Astrocyte (in vitro differentiated cells and primary cell): Measurements from ENCODE around the gene DNAJC11. TPM values are rescaled to one million over a fixed set of nuclear protein-coding genes. Genes with fewer than 3 reads are reported as not detected.

Experiments used
- DNase-seq: peaks from one replicate; pipeline ENCODE4 v3.0.0-alpha.2; 2010; ENCODE audit warnings: low read depth
- FAIRE-seq: peaks from 2 replicates; lab custom pipeline; 2011; peaks lifted over from hg19 to GRCh38; lab: Jason Lieb, UNC
- H2AFZ ChIP-seq: 2 replicates; pipeline ENCODE4 v1.6.0; 2012; ENCODE audit warnings: low read depth, low read length, inconsistent platforms
- H3K27ac ChIP-seq: 2 replicates; pipeline ENCODE4 v1.5.1; 2011; ENCODE audit warnings: low read depth, low read length, inconsistent platforms
- H3K27me3 ChIP-seq: 2 replicates; pipeline ENCODE4 v1.6.0; 2011; ENCODE audit warnings: low read length, inconsistent platforms; ENCODE audit not compliant: insufficient read depth
- H3K36me3 ChIP-seq: 2 replicates; pipeline ENCODE4 v1.5.1; 2011; ENCODE audit warnings: low read length, inconsistent platforms; ENCODE audit not compliant: insufficient read depth
- H3K4me1 ChIP-seq: 2 replicates; pipeline ENCODE4 v1.5.1; 2011; ENCODE audit warnings: low read length, inconsistent platforms; ENCODE audit not compliant: insufficient read depth
- H3K4me2 ChIP-seq: 2 replicates; pipeline ENCODE4 v1.6.0; 2012; ENCODE audit warnings: low read length, inconsistent platforms
- H3K4me3 ChIP-seq: 2 replicates; pipeline ENCODE4 v1.5.1; 2011; ENCODE audit warnings: low read depth, mild to moderate bottlenecking, low read length, inconsistent platforms; ENCODE audit not compliant: insufficient read depth
- H3K79me2 ChIP-seq: 2 replicates; pipeline ENCODE4 v1.6.0; 2012; ENCODE audit warnings: mild to moderate bottlenecking, low read length, inconsistent platforms; ENCODE audit not compliant: insufficient read depth
- H3K9ac ChIP-seq: 2 replicates; pipeline ENCODE4 v1.6.0; 2012; ENCODE audit warnings: mild to moderate bottlenecking, low read length, inconsistent platforms
- H3K9me3 ChIP-seq: 2 replicates; pipeline ENCODE4 v1.5.1; 2012; ENCODE audit warnings: low read depth, mild to moderate bottlenecking, low read length, inconsistent platforms; ENCODE audit not compliant: insufficient read depth
- H4K20me1 ChIP-seq: 2 replicates; pipeline ENCODE4 v1.6.0; 2012; ENCODE audit warnings: low read length, inconsistent platforms; ENCODE audit not compliant: insufficient read depth
- H3K27ac Mint-ChIP-seq: one replicate; pipeline ENCODE4 v1.8.0; 2021; ENCODE audit warnings: mild to moderate bottlenecking, mixed read lengths; ENCODE audit not compliant: unreplicated experiment
- H3K27me3 Mint-ChIP-seq: one replicate; pipeline ENCODE4 v1.8.0; 2021; ENCODE audit warnings: low read depth, mixed read lengths; ENCODE audit not compliant: unreplicated experiment
- H3K36me3 Mint-ChIP-seq: one replicate; pipeline ENCODE4 v1.8.0; 2021; ENCODE audit warnings: low read depth, mixed read lengths; ENCODE audit not compliant: unreplicated experiment
- H3K4me1 Mint-ChIP-seq: one replicate; pipeline ENCODE4 v1.8.0; 2021; ENCODE audit warnings: low read depth, mixed read lengths; ENCODE audit not compliant: unreplicated experiment
- H3K4me3 Mint-ChIP-seq: one replicate; pipeline ENCODE4 v1.8.0; 2021; ENCODE audit warnings: mild to moderate bottlenecking, moderate library complexity, mixed read lengths; ENCODE audit not compliant: unreplicated experiment
- H3K9me3 Mint-ChIP-seq: one replicate; pipeline ENCODE4 v1.8.0; 2021; ENCODE audit warnings: mild to moderate bottlenecking, mixed read lengths; ENCODE audit not compliant: unreplicated experiment
- CTCF ChIP-seq: IDR thresholded peaks from 2 replicates; pipeline ENCODE4 v1.5.1; 2011; ENCODE audit warnings: low read depth, mild to moderate bottlenecking, inconsistent platforms, low read length, moderate library complexity; ENCODE audit not compliant: insufficient read depth
- EZH2 ChIP-seq: IDR thresholded peaks from 2 replicates; pipeline ENCODE4 v1.6.1; 2012; ENCODE audit warnings: mild to moderate bottlenecking, low read length, inconsistent platforms; ENCODE audit not compliant: insufficient read depth
- total RNA-seq: library from RNA; stranded (reverse); gene quantifications from 2 replicates; pipeline ENCODE4 v1.2.1, GENCODE V29; 2021

The DNAJC11 gene
- total RNA-seq, 1 donor from 2014 or later = 63.9 TPM

- peaks cover 7% of the 10 kb centered on the region for H3K9me3 Mint-ChIP-seq
- H3K4me2 ChIP-seq = no peak overlapping the region
- H3K4me1 ChIP-seq = no peaks in the 10 kb centered on the region
- H3K4me1 Mint-ChIP-seq = no peaks in the 10 kb centered on the region
- no peak overlapping the region for H3K9ac ChIP-seq
- TF ChIP-seq EZH2 = no peak
- no peak for TF ChIP-seq CTCF
- no peaks in the 10 kb centered on the region for H3K36me3 ChIP-seq
- H3K27ac Mint-ChIP-seq = no peak overlapping the region
- no peak overlapping the region for H3K4me3 Mint-ChIP-seq
- no peak overlapping the region for H2AFZ ChIP-seq
- DNase-seq (no peak), FAIRE-seq (no peak)
- H3K79me2 ChIP-seq = no peaks in the 10 kb centered on the region
- H3K27me3 Mint-ChIP-seq = no peaks in the 10 kb centered on the region
- no peaks in the 10 kb centered on the region for H4K20me1 ChIP-seq
- H3K9me3 ChIP-seq = no peaks in the 10 kb centered on the region
- no peak overlapping the region for H3K4me3 ChIP-seq
- no peaks in the 10 kb centered on the region for H3K36me3 Mint-ChIP-seq
- H3K27ac ChIP-seq = no peak overlapping the region
- H3K27me3 ChIP-seq = no peaks in the 10 kb centered on the region
Measured at GRCh38 chr1:6730880-6731279, 29.3 kb upstream of the DNAJC11 start.

GRCh38 chr1:6730473-6730872, 28.9 kb upstream of the DNAJC11 start:
- H3K79me2 ChIP-seq = no peaks in the 10 kb centered on the region
- no peaks in the 10 kb centered on the region for H3K27me3 ChIP-seq
- no peak overlapping the region for H3K4me3 Mint-ChIP-seq
- FAIRE-seq (no peak), DNase-seq (no peak)
- H3K4me2 ChIP-seq = no peak overlapping the region
- no peak overlapping the region for H3K4me3 ChIP-seq
- H3K36me3 ChIP-seq = no peaks in the 10 kb centered on the region
- H3K4me1 ChIP-seq = no peaks in the 10 kb centered on the region
- no peak overlapping the region for H3K27ac ChIP-seq
- H3K9me3 ChIP-seq = no peaks in the 10 kb centered on the region
- no peak overlapping the region for H2AFZ ChIP-seq
- no peak overlapping the region for H3K9ac ChIP-seq
- H3K27me3 Mint-ChIP-seq = no peaks in the 10 kb centered on the region
- peaks cover 7% of the 10 kb centered on the region for H3K9me3 Mint-ChIP-seq
- H3K27ac Mint-ChIP-seq = no peak overlapping the region
- H3K4me1 Mint-ChIP-seq = no peaks in the 10 kb centered on the region
- TF ChIP-seq CTCF (no peak), EZH2 (no peak)
- H4K20me1 ChIP-seq = no peaks in the 10 kb centered on the region
- no peaks in the 10 kb centered on the region for H3K36me3 Mint-ChIP-seq

DNA sequence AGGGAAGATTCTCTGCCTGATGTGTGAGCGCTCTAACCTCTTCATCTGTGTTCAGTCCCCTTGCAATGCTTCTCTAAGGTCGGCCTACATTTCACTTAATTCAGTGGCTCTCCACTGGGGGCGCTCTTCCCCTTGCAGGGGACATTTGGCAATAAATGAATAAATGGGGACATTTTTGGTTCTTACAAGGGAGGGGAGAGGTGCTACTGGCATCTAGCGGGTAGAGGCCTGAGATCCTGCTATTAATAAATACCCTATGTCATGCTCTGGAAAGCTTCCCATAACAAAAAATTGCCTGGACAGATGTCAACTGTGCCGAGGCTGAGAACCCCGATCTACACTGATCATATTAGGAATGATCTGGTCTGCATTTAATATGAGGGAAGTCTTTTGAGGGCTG, 25.9 kb upstream of the DNAJC11 start:
- Histone ChIP-seq H3K4me2 (no peak overlapping the region), H3K4me1 (peaks cover 17% of the 10 kb centered on the region), H3K36me3 (no peaks in the 10 kb centered on the region), H3K79me2 (no peaks in the 10 kb centered on the region), H4K20me1 (no peaks in the 10 kb centered on the region), H2AFZ (no peak overlapping the region), H3K9me3 (no peaks in the 10 kb centered on the region), H3K27ac (no peak overlapping the region), H3K27me3 (no peaks in the 10 kb centered on the region), H3K4me3 (no peak overlapping the region), H3K9ac (no peak overlapping the region)
- FAIRE-seq = no peak
- H3K27ac Mint-ChIP-seq = no peak overlapping the region
- H3K27me3 Mint-ChIP-seq = no peaks in the 10 kb centered on the region
- H3K36me3 Mint-ChIP-seq = no peaks in the 10 kb centered on the region
- H3K9me3 Mint-ChIP-seq = peaks cover 7% of the 10 kb centered on the region
- no peak for DNase-seq
- TF ChIP-seq CTCF (peak; percentile 91), EZH2 (no peak)
- H3K4me3 Mint-ChIP-seq = no peak overlapping the region
- peaks cover 14% of the 10 kb centered on the region for H3K4me1 Mint-ChIP-seq
